Gastrocnemius medialis (tissue), 4 donors: Measurements from ENCODE around the gene C22orf15. TPM values are rescaled to one million over a fixed set of nuclear protein-coding genes. Genes with fewer than 3 reads are reported as not detected.

Experiments
- ATAC-seq, 2 donors: fragments of 150-250 bp; one replicate each; pipeline ENCODE4 v1.9.1; 2016
- DNase-seq, 2 donors: peaks; one replicate each; pipeline ENCODE4 v3.0.0-alpha.2; 2019
- H3K27ac ChIP-seq, 4 donors: fragments of 200-600 bp; sonication (generic); 1 replicate in 1 of 4; 2 replicates in 3 of 4; pipeline ENCODE4 v1.5.1; 2016 to 2018; ENCODE audit warnings: mild to moderate bottlenecking in 2 of 4, moderate library complexity in 1 of 4
- H3K27me3 ChIP-seq, 3 donors: fragments of 200-600 bp; sonication (generic) in 2 of 3; 1 replicate in 1 of 3; 2 replicates in 2 of 3; pipeline versions ENCODE4 v1.5.1 to v1.6.0; 2016 to 2019; ENCODE audit warnings: mild to moderate bottlenecking in 1 of 3, moderate library complexity in 1 of 3
- H3K36me3 ChIP-seq, 2 donors: fragments of 200-600 bp; sonication (generic) in 1 of 2; one replicate each; pipeline ENCODE4 v1.5.1; 2017 to 2018
- H3K4me1 ChIP-seq, 2 donors: fragments of 200-600 bp; sonication (generic) in 1 of 2; one replicate each; pipeline ENCODE4 v1.5.1; 2016 to 2017; ENCODE audit warnings: mild to moderate bottlenecking in 2 of 2
- H3K4me3 ChIP-seq, 4 donors: fragments of 200-600 bp; sonication (generic) in 3 of 4; 1 replicate in 1 of 4; 2 replicates in 3 of 4; pipeline ENCODE4 v1.5.1; 2016 to 2019; ENCODE audit warnings: mild to moderate bottlenecking in 2 of 4
- H3K9me3 ChIP-seq, 3 donors: fragments of 200-600 bp; sonication (generic) in 2 of 3; 1 replicate in 1 of 3; 2 replicates in 2 of 3; pipeline ENCODE4 v1.5.1; 2016 to 2019
- CTCF ChIP-seq, 5 experiments: fragments of 450-650 bp in 3 of 5; fragments of 200-600 bp in 2 of 5; sonication (generic) in 2 of 5; IDR thresholded peaks in 4 of 5; conservative IDR thresholded peaks in 1 of 5; 1 replicate in 4 of 5; 2 replicates in 1 of 5; pipeline ENCODE4 v1.5.1; 2016 to 2019; ENCODE audit warnings: antibody characterized with exemption in 5 of 5, mild to moderate bottlenecking in 3 of 5, moderate library complexity in 3 of 5
- POLR2A ChIP-seq, 2 donors: fragments of 450-650 bp; IDR thresholded peaks; one replicate each; pipeline ENCODE4 v1.6.1; 2017; ENCODE audit warnings: antibody characterized with exemption in 2 of 2, mild to moderate bottlenecking in 2 of 2, moderate library complexity in 2 of 2
- in situ Hi-C, 4 donors: fragments of 200-750 bp; cut with MboI; loops; one replicate each; pipeline versions ENCODE4 v1.15.0 to v1.8.0; 2017; ENCODE audit warnings: low sequenced_read_pairs in 4 of 4
- intact Hi-C: fragments of 100-400 bp; cut with DNase I; formaldehyde crosslinking; loops from one replicate; pipeline ENCODE4 v1.15.1; 2023; ENCODE audit warnings: low total_unique reads
- total RNA-seq, 4 donors: library from RNA; depleted of rRNA; stranded (reverse); fragments of >200 nt; gene quantifications; one replicate each; pipeline versions ENCODE4 v1.1.0 to v1.2.3, GENCODE V29; 2016

The C22orf15 gene
- total RNA-seq, 4 donors from 2014 or later, result not detected

GRCh38 chr22:23774114-23774921 is 11.5 kb downstream of the C22orf15 start:
- peaks cover 2 to 11% of the 10 kb centered on the region in 2 donors for H3K4me1 ChIP-seq
- ATAC-seq (no peak), DNase-seq (no peak)
- H3K27ac ChIP-seq, result no peak overlapping the region
- no peaks in the 10 kb centered on the region for H3K36me3 ChIP-seq
- no peak for TF ChIP-seq CTCF (IDR thresholded peaks at IDR 0.05 in 4 of 5, conservative IDR thresholded peaks at IDR 0.05 in 1 of 5)
- no peak for TF ChIP-seq POLR2A (IDR thresholded peaks at IDR 0.05)
- intact Hi-C loops (no loop called here), in situ Hi-C loops (loop anchor here in 3 of 4 donors (5.0 to 10.0 kb wide), 3 partner anchors 70 to 78 kb away; no protein-coding TSS in a partner anchor)
- no peak overlapping the region for H3K4me3 ChIP-seq
- no peaks in the 10 kb centered on the region for H3K27me3 ChIP-seq
- no peaks in the 10 kb centered on the region for H3K9me3 ChIP-seq

DNA sequence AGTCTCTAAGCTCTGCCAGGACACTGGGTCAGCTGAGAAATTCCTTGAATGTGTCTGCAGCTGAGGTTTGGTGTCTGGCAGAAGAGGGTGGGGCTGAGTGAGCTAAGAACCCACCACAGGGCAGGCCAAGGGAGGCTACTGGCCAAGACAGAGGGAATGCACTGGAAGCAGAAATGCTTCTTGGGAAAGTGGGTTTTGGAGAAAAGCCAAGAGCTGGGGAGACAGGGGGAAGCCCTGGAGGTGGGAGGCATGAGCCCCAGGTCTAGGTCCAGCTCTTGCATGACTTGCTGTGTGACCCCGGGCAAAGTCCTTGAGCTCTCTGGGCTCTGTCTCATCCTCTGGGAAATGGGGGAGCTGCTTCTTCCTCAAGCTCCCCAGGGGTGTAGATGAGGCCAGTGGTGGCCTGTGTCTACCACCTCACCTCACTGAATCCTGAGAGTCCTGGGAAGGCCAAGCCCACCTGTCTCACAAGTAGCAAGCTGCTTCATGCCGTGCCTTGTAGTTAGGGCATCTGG is 12.2 kb downstream of the C22orf15 start:
- H3K27ac ChIP-seq, result no peak overlapping the region
- peaks cover 2 to 10% of the 10 kb centered on the region in 2 donors for H3K4me1 ChIP-seq
- DNase-seq (no peak), ATAC-seq (no peak)
- TF ChIP-seq CTCF (IDR thresholded peaks at IDR 0.05 in 4 of 5, conservative IDR thresholded peaks at IDR 0.05 in 1 of 5) (no peak), POLR2A (IDR thresholded peaks at IDR 0.05) (no peak)
- intact Hi-C loops, result no loop called here
- in situ Hi-C loops, result loop anchor here in 3 of 4 donors (5.0 to 10.0 kb wide), 3 partner anchors 70 to 77 kb away; no protein-coding TSS in a partner anchor
- H3K36me3 ChIP-seq, result no peaks in the 10 kb centered on the region
- no peaks in the 10 kb centered on the region for H3K27me3 ChIP-seq
- H3K9me3 ChIP-seq, result no peaks in the 10 kb centered on the region
- no peak overlapping the region for H3K4me3 ChIP-seq

GRCh38 chr22:23775779-23776375 is 13.1 kb downstream of the C22orf15 start:
- H3K4me3 ChIP-seq, result no peak overlapping the region
- intact Hi-C loops, result no loop called here
- H3K27me3 ChIP-seq, result no peaks in the 10 kb centered on the region
- H3K9me3 ChIP-seq, result no peaks in the 10 kb centered on the region
- no peaks in the 10 kb centered on the region for H3K36me3 ChIP-seq
- TF ChIP-seq POLR2A (IDR thresholded peaks at IDR 0.05) (no peak), CTCF (IDR thresholded peaks at IDR 0.05 in 4 of 5, conservative IDR thresholded peaks at IDR 0.05 in 1 of 5) (no peak)
- H3K27ac ChIP-seq, result no peak overlapping the region
- ATAC-seq, result no peak
- in situ Hi-C loops, result loop anchor here in 1 of 4 donors (10.0 kb wide), 1 partner anchor 69 kb away; no protein-coding TSS in a partner anchor
- peaks cover 2 to 10% of the 10 kb centered on the region in 2 donors for H3K4me1 ChIP-seq
- no peak for DNase-seq

DNA sequence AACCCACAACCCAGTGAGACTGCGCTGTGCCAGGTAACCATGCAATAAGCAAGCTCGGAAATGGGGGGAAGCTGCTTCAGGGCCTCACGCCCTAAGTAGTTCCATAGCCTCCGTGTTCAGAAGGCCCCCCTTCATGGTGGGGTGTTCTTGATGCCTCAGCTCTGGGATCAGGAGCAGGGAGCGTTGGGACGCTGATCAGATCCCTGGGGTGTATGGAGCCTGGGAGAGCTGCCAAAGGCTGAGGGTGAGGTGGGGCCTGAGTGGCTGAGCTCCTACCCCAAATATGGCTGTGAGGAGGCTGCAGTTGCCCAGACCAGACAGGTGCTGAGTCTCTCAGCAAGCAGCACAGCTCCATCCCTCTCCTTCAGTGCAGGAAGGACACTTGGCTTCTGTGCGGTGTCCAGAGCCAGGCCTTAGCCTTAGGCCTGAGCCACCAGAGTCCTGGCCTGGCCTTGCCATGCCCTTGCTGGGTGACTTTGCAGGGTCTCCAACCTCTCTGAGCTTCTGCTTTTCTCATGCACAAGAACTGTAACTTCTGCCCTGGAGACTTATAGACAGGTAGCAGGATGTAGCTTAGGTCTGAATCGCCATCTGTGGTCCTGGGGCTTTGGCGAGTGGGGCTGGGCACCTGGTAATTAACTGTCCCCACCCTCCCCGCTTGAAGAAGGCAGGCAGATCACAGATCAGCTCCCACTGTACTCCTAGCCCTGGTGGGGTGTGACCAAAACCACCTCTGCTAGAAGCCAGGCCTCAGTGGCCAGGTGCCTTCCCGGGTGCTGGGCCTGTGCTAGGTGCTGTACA is 15.2 kb downstream of the C22orf15 start:
- no peaks in the 10 kb centered on the region for H3K27me3 ChIP-seq
- H3K27ac ChIP-seq, result no peak overlapping the region
- H3K4me3 ChIP-seq, result no peak overlapping the region
- H3K36me3 ChIP-seq, result no peaks in the 10 kb centered on the region
- TF ChIP-seq POLR2A (IDR thresholded peaks at IDR 0.05) (no peak), CTCF (IDR thresholded peaks at IDR 0.05 in 4 of 5, conservative IDR thresholded peaks at IDR 0.05 in 1 of 5) (no peak)
- DNase-seq (no peak), ATAC-seq (no peak)
- no peaks in the 10 kb centered on the region for H3K9me3 ChIP-seq
- intact Hi-C loops (no loop called here), in situ Hi-C loops (loop anchor here in 1 of 4 donors (10.0 kb wide), 1 partner anchor 67 kb away; no protein-coding TSS in a partner anchor)
- peaks cover 0 to 5% of the 10 kb centered on the region in 2 donors for H3K4me1 ChIP-seq
